Measurements from ENCODE around the gene KRT7. TPM values are rescaled to one million over a fixed set of nuclear protein-coding genes. Genes with fewer than 3 reads are reported as not detected.

KRT7 gene
- total RNA-seq, 1 donor from 2014 or later: 11.7 TPM

- no peak for DNase-seq (ENCODE audit: low spot score)
These were observed 33.6 kb upstream of the KRT7 start for GRCh38 chr12:52199294-52199919.

GRCh38 chr12:52200086-52200780, 32.8 kb upstream of the KRT7 start:
- DNase-seq (ENCODE audit: low spot score): no peak

- DNase-seq (ENCODE audit: low spot score): no peak
These were observed 32.1 kb upstream of the KRT7 start for GRCh38 chr12:52200781-52201450.

GRCh38 chr12:52201451-52201839, 31.6 kb upstream of the KRT7 start:
- DNase-seq (ENCODE audit: low spot score): no peak

GRCh38 chr12:52202361-52203078, 30.5 kb upstream of the KRT7 start:
- DNase-seq (ENCODE audit: low spot score): no peak

GRCh38 chr12:52203079-52203921, 29.7 kb upstream of the KRT7 start:
- DNase-seq (ENCODE audit: low spot score): peak; percentile 68

GRCh38 chr12:52204095-52204930, 28.7 kb upstream of the KRT7 start:
- DNase-seq (ENCODE audit: low spot score): peak; percentile 47

GRCh38 chr12:52204931-52205505, 28.0 kb upstream of the KRT7 start:
- DNase-seq (ENCODE audit: low spot score): peak; percentile 37

- DNase-seq (ENCODE audit: low spot score): peak; percentile 14
These were observed 27.3 kb upstream of the KRT7 start for GRCh38 chr12:52205612-52206303.

GRCh38 chr12:52206304-52207040, 26.6 kb upstream of the KRT7 start:
- peak; percentile 71 for DNase-seq (ENCODE audit: low spot score)

GRCh38 chr12:52207106-52207505, 25.9 kb upstream of the KRT7 start:
- DNase-seq (ENCODE audit: low spot score): peak; percentile 37

- peak; percentile 90 for DNase-seq (ENCODE audit: low spot score)
These were observed 25.1 kb upstream of the KRT7 start for GRCh38 chr12:52207895-52208294.

GRCh38 chr12:52208424-52209165, 24.4 kb upstream of the KRT7 start:
- DNase-seq (ENCODE audit: low spot score): peak; percentile 83

- DNase-seq (ENCODE audit: low spot score): peak; percentile 69
These were observed 23.7 kb upstream of the KRT7 start for GRCh38 chr12:52209321-52209720.

GRCh38 chr12:52210186-52210924, 22.7 kb upstream of the KRT7 start:
- DNase-seq (ENCODE audit: low spot score): peak; percentile 16

GRCh38 chr12:52210925-52211650, 22.0 kb upstream of the KRT7 start:
- DNase-seq (ENCODE audit: low spot score): peak; percentile 86
